GM21619 (cell line): ENCODE results near the gene NKAPD1.
A peak's percentile ranks its signal among the peaks of the same experiment; 100 is the strongest.
"Not testable (repeated sequence)": the region's sequence is repeated elsewhere in the genome, so short reads cannot be mapped to it uniquely, and the experiment has no call there.

Experiments
- ATAC-seq: cut with Tn5 transposase; IDR thresholded peaks from one replicate; pipeline ENCODE4 v1.9.1; 2021; ENCODE audit not compliant: unreplicated experiment

Gene NKAPD1

DNA sequence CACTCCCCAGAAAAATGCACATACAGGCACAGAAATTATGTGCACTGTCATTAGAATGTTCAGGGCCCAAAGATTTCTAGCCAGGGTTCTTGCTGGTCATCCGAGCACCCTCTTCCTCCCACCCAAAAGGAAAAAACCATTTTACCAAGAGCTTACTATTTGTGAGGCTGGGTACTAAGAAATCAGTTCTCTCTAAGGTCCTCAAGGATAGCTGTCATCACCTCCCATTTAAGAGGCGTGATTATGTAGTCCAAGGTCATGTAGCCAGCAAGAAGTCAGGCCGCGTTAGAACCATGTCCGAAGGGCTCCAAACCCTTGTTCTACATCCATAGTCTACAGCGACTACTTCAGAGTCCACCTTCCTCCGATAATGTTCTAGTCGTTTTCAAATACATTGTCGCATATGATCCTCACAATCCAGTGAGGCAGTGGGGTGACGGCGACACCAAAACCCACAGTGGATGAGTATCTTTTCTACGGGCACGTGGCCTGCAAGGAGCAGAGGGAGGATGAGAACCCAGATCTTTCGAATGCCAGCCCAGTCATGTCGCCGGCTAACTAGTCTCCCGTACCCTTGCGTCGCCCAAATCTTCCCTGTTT is 11.8 kb downstream of the NKAPD1 start:
- ATAC-seq = peak; percentile 33

DNA sequence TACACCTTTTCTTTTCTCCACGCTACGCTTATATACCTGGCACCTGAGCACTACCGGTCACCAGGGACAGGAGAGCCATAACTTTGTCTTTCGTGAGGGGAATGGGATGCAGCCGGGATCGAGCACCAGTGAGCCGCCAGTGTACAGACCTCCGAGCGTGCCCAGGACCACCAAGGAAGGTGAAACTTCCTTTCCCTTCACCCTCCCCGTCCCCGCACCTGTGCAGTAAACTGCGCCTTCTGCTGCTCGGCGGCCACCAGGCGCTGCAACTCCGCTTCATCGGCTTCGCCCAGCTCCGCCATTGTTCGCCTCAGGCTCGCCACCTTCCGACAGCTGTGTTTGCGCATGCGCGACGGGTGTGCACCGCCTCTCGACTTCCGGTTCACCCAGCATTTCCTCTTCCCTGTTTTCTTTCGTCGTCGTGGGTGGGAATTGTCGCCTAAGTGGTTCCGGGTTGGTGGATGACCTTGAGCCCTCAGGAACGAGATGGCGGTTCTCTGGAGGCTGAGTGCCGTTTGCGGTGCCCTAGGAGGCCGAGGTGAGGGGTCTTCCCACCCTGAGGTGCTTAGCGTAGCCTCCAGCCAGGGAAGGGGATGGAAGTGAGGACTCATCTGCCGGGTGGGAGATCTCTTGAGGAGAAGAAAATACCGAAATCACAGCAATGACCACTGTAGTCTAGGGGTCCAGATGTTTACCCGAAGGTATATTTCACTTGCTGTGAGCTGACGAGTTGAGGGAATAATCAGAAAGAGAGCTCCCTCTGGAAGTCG is 12.5 kb downstream of the NKAPD1 start, which contains the start of the genes SDHD and TIMM8B:
TSS of gene SDHD (plus strand) at position 452 of the 770 bp plus-strand sequence. CDS start at position 487, 35 bp downstream.
TSS of gene TIMM8B (minus strand) at position 335 of the 770 bp plus-strand sequence. CDS start at position 302, 33 bp downstream.
- ATAC-seq = peak; percentile 89

DNA sequence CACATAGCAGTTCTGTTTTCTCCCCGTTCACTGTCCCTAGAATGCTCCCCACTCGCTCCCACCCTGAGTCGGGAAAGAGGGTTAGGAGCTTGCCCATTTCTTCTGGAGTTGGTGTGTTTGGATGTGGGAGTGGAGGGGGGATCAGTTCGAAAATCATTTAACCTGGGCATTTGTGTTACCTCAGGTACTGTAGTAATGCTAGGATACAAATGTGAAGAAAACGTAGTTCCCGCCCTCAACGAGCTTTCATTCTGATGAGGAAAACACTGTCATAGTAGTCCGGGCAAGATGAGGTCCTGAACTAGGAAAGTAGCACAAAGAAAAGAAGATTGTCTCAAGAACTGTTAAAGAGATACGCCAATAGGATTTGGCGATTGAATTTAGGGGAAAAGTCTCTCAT is 13.1 kb downstream of the NKAPD1 start:
- no peak for ATAC-seq

DNA sequence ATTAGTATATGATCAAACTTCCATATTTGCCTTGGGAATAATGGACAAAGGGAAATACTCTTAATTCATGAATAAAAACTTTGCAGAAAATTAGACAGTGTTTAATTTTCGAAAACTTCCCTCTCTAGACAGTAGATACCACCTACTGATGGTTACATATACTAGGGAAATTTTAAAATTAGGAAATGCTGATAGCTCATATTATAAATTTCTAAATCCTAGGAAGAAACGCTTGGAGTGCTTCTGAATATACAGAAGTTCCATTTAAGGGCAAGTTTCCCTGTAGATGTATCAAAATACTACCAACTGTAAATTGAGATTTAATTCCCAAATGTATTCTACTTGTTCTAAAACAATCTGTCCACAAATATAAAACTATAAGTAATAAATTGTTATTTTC is 21.2 kb downstream of the NKAPD1 start:
- not testable (repeated sequence) for ATAC-seq

DNA sequence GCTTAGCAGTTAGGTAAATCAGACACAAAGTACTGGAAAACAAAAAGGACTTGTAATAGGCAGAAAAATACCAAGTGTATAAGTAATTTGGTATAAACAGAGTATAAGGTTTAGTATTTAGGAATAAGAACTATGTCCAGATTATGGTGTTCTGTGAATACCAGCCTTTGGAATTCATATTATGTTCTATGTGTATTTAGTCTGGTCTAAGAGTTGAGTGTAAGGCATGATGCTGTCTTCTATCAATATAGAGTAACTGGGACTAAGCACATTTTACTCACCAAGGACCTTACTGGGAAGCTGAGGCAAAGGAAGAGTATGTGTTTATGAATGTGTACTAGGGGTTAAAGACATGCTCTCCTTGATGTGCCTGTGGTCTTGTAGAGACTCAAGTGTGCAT is 22.1 kb downstream of the NKAPD1 start:
- ATAC-seq = no peak

DNA sequence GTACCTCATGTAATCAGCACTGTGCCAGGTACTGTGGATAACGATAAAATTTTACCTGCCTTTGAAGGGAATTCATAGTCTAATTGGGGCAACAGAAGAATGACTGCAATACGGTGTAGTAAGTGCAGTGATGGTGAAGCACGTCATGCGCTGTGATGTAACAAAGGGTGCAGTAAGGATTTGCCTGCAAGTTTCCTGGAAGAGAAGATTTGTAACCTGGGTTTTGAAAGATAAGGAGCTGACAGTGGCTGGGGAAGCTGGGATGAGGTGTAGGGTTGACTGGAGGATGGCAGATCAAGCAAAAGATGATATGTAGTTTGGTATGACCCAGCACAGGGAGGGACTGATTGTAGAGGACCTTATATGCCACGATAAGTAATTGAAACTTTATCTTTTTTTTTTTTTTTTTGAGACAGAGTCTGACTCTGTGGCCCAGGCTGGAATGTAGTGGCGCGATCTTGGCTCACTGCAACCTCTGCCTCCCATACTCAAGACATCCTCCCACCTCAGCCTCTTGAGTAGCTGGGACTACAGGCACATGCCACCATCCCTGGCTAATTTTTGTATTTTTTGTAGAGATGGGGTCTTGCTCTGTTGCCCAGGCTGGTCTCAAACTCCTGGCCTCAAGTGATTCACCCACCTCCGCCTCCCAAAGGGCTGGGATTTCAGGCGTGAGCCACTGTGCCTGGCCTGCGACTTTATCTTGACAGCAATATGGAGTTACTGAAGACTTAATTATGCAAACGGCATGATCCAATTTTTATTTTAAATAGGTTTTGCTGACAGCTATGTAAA is 23.8 kb downstream of the NKAPD1 start:
- no peak for ATAC-seq

DNA sequence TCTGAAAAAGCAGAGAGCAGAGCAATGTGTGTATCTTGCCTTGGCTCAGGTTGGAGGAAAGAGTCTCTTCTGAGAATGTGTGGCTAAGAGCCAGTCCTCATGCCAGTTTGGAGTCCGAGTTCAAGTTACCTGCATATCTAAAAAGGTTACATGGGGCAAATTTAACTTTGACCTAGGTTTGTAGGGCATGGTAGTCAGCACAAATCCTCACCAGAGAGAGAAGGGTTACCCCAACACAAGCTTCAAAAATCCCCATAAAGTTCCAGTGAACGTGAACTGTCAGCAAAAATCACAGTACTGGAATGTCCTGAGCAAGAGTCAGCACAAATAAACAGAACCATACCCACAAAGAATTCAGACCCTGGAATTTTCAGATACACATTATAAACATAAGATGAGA is 26.4 kb downstream of the NKAPD1 start:
- no peak for ATAC-seq

DNA sequence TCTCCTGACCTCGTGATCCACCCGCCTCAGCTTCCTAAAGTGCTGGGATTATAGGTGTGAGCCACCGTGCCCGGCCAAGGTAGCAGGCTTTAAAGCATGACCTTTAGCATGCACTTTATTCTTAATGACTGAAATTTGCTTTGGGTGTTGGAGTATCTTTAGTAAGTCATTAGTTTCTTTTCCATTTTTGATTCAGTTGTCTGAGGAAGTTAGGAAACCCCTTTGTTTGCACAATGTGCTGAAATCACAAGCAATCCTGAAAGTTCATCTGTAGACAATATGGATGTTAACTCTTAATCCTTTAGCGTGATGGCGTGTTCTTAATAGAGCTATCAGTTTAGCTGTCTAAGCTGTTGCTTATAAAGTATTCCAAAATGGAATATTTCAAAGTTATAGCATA is 29.3 kb downstream of the NKAPD1 start:
- ATAC-seq = no peak

DNA sequence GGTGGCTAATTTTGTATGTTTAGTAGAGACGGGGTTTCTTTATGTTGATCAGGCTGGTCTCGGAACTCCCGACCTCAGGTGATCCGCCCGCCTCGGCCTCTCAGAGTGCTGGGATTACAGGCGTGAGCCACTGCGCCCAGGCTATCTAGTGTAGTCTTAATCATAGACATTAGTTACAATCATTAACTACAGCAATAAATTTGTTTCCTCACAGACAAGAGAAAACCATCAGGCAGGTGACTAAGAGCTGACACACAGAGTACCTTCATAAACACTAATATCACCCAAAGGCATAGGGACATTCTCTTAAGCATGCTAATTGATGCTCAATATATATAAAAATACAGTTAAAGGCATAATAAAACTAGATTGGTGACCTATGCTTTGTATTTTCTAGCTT is 32.0 kb downstream of the NKAPD1 start:
- ATAC-seq = no peak

DNA sequence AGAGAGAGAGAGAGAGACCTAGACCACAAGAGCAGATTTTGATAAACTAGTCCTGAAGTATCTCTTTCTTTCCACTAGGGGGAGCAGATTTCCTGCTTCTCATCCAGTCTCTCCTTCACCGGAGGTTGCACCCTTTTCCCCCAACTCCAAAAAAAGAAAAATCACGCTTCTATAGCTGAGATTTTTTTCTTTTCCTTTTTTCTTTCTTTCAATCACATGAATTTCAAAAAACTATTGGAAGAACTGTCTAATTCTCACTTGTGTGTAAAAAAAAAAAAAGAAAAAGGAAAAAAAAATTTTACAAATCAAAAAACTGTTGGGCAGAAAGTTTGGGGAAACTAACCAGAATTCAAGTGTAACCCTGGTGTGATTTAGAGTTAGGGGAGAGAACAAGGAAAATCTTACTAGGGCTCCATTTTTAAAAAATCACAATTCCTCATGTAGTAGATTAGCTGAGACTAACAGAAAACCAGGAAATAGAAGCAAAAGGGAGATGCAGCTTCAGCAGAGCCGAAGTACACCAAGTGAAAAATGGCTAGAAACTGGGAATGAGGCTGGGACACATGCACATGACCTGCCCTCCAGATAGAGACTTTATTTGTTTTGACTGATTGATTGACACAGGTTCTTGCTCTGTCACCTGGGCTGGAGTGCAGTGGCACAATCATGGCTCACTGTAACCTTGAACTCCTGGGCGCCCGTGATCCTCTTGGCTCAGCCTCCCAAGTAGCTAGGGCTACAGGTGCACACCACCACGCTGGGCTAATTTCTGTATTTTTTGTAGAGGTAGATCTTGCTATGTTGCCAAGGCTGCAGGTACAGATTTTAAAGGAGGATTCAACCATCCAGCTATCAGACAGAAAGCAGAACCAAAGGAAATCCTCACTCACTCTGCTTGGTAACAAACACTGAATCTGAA is 39.7 kb downstream of the NKAPD1 start:
- ATAC-seq = no peak

DNA sequence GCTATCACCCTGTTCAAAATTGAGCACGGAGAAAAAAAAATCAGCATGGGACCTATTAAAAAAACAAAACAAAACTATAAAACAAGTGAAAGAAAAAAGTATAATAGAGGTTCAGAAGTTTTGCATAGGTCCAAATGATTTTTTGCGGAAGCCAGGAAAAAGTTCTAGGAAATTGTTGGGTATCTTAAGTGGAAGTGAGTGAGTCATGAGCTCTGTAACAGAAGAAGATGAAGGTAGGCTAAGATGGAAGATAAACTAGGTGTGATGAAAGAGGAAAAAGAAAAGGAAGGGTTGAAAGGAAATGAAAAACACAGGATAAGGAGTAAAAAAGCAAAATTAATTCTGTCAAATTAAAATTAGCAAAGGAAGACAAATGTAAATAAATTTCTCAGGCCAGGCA is 40.4 kb downstream of the NKAPD1 start:
- ATAC-seq = no peak

DNA sequence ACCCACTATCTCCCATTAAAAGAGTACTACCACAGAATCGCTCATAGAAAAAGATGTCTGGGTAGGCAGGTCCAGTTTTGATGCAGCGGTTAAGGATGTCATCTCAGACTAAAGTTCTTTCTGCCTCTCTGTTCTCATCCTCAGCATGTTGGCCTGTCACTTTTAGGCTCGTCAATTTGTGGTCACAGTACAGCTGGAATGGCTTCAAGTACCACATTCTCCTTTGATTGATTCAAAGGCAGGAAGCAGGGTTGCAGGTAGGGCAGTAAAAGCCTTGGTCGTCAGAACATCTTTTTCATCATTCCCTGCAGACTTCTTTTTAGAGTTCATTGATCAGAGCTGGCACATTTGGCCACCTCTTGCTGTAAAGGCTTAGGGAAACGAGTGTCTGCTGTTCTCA is 41.3 kb downstream of the NKAPD1 start:
- no peak for ATAC-seq

DNA sequence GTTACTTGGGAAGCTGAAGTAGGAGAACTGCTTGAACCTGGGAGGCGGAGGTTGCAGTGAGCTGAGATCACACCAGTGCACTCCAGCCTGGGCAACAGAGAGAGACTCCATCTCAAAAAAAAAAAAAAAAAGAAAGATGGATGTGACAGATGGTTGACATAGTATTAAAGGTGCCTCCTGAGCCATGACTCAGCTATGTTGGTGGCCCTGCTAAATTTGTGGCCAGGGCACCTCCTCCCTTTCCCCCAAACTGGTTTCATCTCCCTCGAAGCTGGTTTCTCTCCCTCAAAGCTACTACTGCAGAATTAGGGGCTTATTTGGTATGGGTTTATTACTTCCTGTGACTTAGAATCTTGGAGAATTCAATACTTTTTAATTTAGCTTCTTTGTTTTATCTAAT is 44.1 kb downstream of the NKAPD1 start:
- ATAC-seq = no peak

DNA sequence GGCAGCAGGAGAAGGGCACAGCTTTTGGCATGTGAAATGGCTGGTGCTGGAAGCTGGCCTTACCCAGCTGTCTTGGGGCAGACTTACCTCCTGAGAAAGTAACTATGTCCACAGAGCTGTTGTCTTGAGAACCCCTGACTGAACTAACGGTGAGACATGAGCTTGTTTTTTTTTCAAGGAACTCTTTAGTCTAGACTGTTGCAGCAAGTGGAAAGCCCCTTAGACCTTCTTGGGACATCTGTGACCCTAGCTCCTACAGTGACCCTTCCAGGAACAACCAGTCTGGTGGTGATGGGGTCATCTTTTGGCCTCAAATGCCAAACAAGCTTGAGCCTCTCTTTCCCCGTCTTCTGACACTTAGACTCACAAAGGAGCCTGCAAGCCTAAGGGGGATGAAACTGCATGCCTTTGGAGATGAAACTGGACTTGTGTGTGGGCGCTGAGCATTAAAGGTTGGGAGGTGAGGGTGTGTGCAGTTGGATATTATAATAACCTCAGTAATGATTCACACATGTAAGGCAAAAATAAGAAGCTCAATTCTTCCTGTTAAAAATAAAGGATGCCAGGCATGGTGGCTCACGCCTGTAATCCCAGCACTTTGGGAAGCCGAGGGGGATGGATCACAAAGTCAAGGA is 48.0 kb downstream of the NKAPD1 start:
- no peak for ATAC-seq

DNA sequence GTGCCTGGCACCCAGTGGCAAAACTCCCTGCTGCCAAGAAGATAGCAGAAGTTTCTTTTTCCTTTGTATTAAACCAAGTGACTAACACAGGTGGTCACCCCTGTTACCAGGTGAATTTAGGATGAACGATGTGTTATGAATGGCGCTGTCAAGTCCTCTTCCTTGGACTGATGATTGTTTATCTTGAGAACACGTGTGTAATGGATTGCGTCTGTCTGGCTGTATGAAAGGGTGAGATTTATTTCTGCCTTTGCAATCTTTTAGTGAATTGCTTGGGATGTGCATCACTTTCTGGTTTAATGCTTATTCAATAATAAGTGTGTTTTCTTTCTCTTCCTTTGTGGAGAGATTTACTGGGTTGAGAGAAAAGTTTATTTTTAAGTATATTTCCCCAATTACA is 49.0 kb downstream of the NKAPD1 start:
- ATAC-seq = no peak

DNA sequence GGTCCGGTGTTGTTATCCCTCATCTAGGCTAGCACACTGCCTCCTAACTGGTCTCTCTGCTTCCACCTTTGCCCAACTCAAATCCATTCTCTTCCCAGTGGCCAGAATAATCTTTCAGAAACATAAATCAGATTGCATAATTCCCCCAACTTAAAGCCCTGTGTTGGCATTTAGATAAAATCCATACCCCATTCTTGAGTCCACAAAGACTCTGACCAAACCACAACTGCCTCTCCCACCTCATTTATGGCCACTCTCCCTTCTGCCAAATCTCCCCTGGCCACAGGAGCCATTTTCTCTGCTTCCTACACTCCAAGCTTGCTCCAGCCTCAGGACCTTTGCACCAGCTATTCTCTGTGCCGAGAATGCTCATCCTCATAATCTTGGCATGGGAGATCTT is 53.0 kb downstream of the NKAPD1 start:
- no peak for ATAC-seq

DNA sequence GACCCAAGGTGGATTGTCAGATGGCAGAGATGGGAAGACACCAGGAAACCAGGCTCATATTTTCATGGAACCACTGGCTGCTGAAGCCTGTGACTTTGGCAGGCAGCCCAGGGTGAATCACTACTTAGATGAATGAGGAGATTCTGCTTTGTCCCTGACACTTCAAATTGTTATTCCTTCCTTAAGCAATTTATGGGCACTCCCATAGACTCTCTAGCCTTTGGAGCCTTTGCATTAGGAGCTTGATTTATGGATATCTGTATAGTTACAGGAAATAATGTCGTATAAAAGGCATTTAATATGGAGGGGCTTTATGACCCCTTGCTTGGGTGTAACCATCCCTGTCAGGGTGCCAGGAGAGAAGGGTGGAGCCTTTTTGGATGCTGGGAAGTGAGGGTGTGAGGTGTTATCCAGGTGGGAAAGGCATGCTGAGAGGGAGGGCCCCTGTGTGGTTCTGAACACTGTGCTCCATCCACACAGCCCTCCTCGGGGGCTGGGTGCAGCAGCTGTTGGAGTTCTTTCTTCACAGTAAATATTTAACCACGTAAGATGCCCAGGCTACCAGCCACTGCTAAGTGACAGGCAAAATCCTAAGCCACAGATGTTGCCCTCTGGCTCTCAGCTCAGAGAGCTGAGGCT is 54.5 kb downstream of the NKAPD1 start:
- ATAC-seq = no peak

DNA sequence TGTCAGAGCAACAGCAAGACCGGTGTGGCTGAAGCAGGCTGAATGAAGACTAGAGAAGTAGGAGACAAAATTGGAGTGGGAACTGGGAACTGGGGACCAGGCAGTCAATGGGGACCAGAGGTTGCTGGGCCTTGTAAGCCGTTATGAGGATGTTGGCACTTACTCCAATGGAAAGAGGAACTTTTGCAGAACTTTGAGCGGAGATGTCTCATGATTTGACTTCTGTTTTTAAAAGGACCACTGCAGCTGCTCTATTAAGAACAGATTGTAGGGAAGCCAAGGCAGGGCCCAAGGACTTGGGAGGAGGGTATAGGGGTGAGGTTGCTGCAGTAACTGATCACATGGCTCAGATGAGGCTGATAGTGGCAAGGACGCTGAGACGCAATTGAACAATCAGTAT is 55.6 kb downstream of the NKAPD1 start:
- ATAC-seq = no peak

DNA sequence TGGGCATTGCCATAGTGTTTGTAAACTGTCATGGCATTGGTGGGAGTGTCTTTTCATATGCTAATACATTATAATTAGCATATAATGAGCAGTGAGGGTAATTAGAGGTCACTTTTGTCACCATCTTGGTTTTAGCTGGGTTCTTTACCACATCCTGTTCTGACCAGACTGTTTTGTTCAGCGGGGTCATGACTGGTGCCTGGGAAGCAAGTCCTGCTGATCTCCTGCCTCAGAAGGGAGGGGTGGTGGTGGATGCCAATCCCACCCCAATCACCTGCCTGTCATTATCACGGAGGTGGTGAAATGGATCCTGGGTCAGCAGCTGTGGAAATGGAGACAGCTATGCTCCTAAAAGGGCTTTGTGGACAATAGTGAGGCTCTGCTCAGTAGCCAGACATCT is 58.6 kb downstream of the NKAPD1 start:
- ATAC-seq = no peak

DNA sequence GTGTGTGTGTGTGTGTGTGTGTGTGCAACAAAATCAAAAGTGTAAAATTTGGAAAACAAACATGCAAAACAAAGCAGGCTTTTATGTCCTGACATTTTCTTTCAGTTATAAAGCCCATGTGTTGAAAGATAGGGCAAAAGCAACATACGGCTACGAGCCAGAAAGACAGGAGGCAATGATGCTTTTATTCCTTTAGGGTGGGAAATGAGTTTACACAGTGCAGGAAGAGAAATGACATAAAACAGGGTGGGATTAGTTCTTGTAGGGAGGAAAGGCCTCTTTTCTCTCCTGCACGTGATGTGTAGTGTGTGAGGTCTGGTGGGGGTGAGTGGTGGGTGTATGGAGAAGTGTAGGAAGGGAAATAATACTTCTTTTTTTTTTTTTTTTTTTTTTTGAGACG is 60.4 kb downstream of the NKAPD1 start:
- ATAC-seq = no peak
